H9 (cell line): ENCODE results near the gene CDHR5. TPM values are rescaled to one million over a fixed set of nuclear protein-coding genes. Genes with fewer than 3 reads are reported as not detected.

Experiments used
- DNase-seq: peaks from one replicate; pipeline ENCODE4 v3.0.0-alpha.2; 2017
- H2AFZ ChIP-seq: one replicate; pipeline ENCODE4 v1.6.1; 2013; ENCODE audit warnings: mild to moderate bottlenecking, low read length, control low read depth, moderate library complexity
- H2AK5ac ChIP-seq: 2 replicates; pipeline ENCODE4 v1.6.1; 2013; ENCODE audit warnings: low read length, control low read depth, mixed read lengths; ENCODE audit not compliant: insufficient read length
- H2BK120ac ChIP-seq: one replicate; pipeline ENCODE4 v1.6.1; 2013; ENCODE audit warnings: low read depth, mild to moderate bottlenecking, low read length, control low read depth, inconsistent platforms; ENCODE audit not compliant: poor library complexity, severe bottlenecking
- H2BK12ac ChIP-seq: 2 replicates; pipeline ENCODE4 v1.6.1; 2013; ENCODE audit warnings: low read length, control low read depth, mixed read lengths, low read depth; ENCODE audit not compliant: insufficient read length
- H2BK15ac ChIP-seq: 2 replicates; pipeline ENCODE4 v1.6.1; 2013; ENCODE audit warnings: low read depth, low read length, control low read depth
- H2BK20ac ChIP-seq: one replicate; pipeline ENCODE4 v1.6.1; 2013; ENCODE audit warnings: low read depth, mild to moderate bottlenecking, low read length, control low read depth, inconsistent platforms; ENCODE audit not compliant: poor library complexity, severe bottlenecking
- H2BK5ac ChIP-seq: 2 replicates; pipeline ENCODE4 v1.6.1; 2013; ENCODE audit warnings: low read length, control low read depth, mixed read lengths; ENCODE audit not compliant: insufficient read length
- H3K14ac ChIP-seq: 2 replicates; pipeline ENCODE4 v1.6.1; 2013; ENCODE audit warnings: low read length, control low read depth; ENCODE audit not compliant: insufficient read depth
- H3K18ac ChIP-seq: 2 replicates; pipeline ENCODE4 v1.6.1; 2013; ENCODE audit warnings: low read depth, mild to moderate bottlenecking, mixed read lengths, low read length, control low read depth; ENCODE audit not compliant: insufficient read length
- H3K23ac ChIP-seq: 2 replicates; pipeline ENCODE4 v1.6.1; 2013; ENCODE audit warnings: low read length, control low read depth, mixed read lengths, low read depth; ENCODE audit not compliant: insufficient read length
- H3K23me2 ChIP-seq: 2 replicates; pipeline ENCODE4 v1.6.1; 2013; ENCODE audit warnings: low read depth, mild to moderate bottlenecking, mixed read lengths, low read length, control low read depth; ENCODE audit not compliant: insufficient read length, poor library complexity, severe bottlenecking
- H3K27ac ChIP-seq: 2 replicates; pipeline ENCODE4 v1.5.1; 2013; ENCODE audit warnings: low read length, control low read depth, mixed read lengths, low read depth; ENCODE audit not compliant: insufficient read length
- H3K27me3 ChIP-seq: 2 replicates; pipeline ENCODE4 v1.6.1; 2013; ENCODE audit warnings: low read length, control low read depth, inconsistent platforms; ENCODE audit not compliant: insufficient read depth
- H3K4ac ChIP-seq: 2 replicates; pipeline ENCODE4 v1.6.1; 2013; ENCODE audit warnings: low read depth, mild to moderate bottlenecking, control low read depth, inconsistent platforms, low read length, moderate library complexity
- H3K4me1 ChIP-seq: 2 replicates; pipeline ENCODE4 v1.6.1; 2013; ENCODE audit warnings: low read length, control low read depth, inconsistent platforms; ENCODE audit not compliant: insufficient read depth
- H3K4me2 ChIP-seq: 2 replicates; pipeline ENCODE4 v1.6.1; 2013; ENCODE audit warnings: low read length, control low read depth, mixed read lengths; ENCODE audit not compliant: insufficient read length, insufficient read depth
- H3K56ac ChIP-seq: 2 replicates; pipeline ENCODE4 v1.6.1; 2013; ENCODE audit warnings: low read depth, mild to moderate bottlenecking, mixed read lengths, low read length, control low read depth; ENCODE audit not compliant: insufficient read length
- H3K79me1 ChIP-seq: 2 replicates; pipeline ENCODE4 v1.6.1; 2013; ENCODE audit warnings: low read depth, mild to moderate bottlenecking, moderate library complexity, low read length, control low read depth, inconsistent platforms; ENCODE audit not compliant: insufficient read depth, poor library complexity, severe bottlenecking
- H3K79me2 ChIP-seq: 2 replicates; pipeline ENCODE4 v1.6.1; 2013; ENCODE audit warnings: low read length, control low read depth, inconsistent platforms; ENCODE audit not compliant: insufficient read depth
- H3K9ac ChIP-seq: 2 replicates; pipeline ENCODE4 v1.6.1; 2013; ENCODE audit warnings: low read length, control low read depth, mixed read lengths; ENCODE audit not compliant: insufficient read length; ENCODE audit errors: extremely low read depth
- H3K9me3 ChIP-seq: one replicate; pipeline ENCODE4 v1.6.1; 2013; ENCODE audit warnings: low read depth, low read length, inconsistent platforms; ENCODE audit not compliant: control insufficient read depth
- H3T11ph ChIP-seq: one replicate; pipeline ENCODE4 v1.6.1; 2013; ENCODE audit warnings: mild to moderate bottlenecking, low read length, control low read depth, inconsistent platforms
- H4K20me1 ChIP-seq: one replicate; pipeline ENCODE4 v1.6.1; 2013; ENCODE audit not compliant: control insufficient read depth, insufficient read length, insufficient read depth
- H4K5ac ChIP-seq: 2 replicates; pipeline ENCODE4 v1.6.1; 2013; ENCODE audit warnings: low read depth, mild to moderate bottlenecking, mixed read lengths, low read length, control low read depth; ENCODE audit not compliant: insufficient read length
- H4K8ac ChIP-seq: replicated peaks from 2 replicates; pipeline ENCODE4 v1.6.1; 2013; ENCODE audit warnings: low read length, control low read depth, mixed read lengths, low read depth; ENCODE audit not compliant: insufficient read length
- H4K91ac ChIP-seq: 2 replicates; pipeline ENCODE4 v1.6.1; 2013; ENCODE audit warnings: low read depth, mild to moderate bottlenecking, moderate library complexity, mixed read lengths, low read length, control low read depth; ENCODE audit not compliant: insufficient read length
- H3K27ac Mint-ChIP-seq, 3 experiments: 2 replicates in 2 of 3; 3 replicates in 1 of 3; pipeline ENCODE4 v1.8.0; 2020 to 2021; ENCODE audit warnings: mixed read lengths in 3 of 3, mild to moderate bottlenecking in 1 of 3, moderate library complexity in 1 of 3
- H3K27me3 Mint-ChIP-seq: 2 replicates; pipeline ENCODE4 v1.8.0; 2021; ENCODE audit warnings: low read depth, mild to moderate bottlenecking, moderate library complexity, mixed read lengths
- H3K36me3 Mint-ChIP-seq, 3 experiments: 2 replicates in 2 of 3; 3 replicates in 1 of 3; pipeline ENCODE4 v1.8.0; 2020 to 2021; ENCODE audit warnings: low read depth in 3 of 3, mixed read lengths in 3 of 3; ENCODE audit not compliant: insufficient read depth in 1 of 3
- H3K4me1 Mint-ChIP-seq, 2 experiments: 2 replicates each; pipeline ENCODE4 v1.8.0; 2020; ENCODE audit warnings: mixed read lengths in 2 of 2
- H3K4me3 Mint-ChIP-seq, 2 experiments: 2 replicates in 1 of 2; 3 replicates in 1 of 2; pipeline ENCODE4 v1.8.0; 2020 to 2021; ENCODE audit warnings: mild to moderate bottlenecking in 2 of 2, mixed read lengths in 2 of 2, moderate library complexity in 1 of 2
- H3K9me3 Mint-ChIP-seq, 2 experiments: 2 replicates in 1 of 2; 3 replicates in 1 of 2; pipeline ENCODE4 v1.8.0; 2020; ENCODE audit warnings: mild to moderate bottlenecking in 2 of 2, mixed read lengths in 2 of 2, moderate library complexity in 1 of 2
- WGBS: extraction: QIAGEN DNeasy Blood & Tissue Kit; methylation state at CpG from one replicate; pipeline ENCODE4 v1.1.7; 2013; ENCODE audit warnings: missing lambda C conversion rate, low lambda C conversion rate, mixed read lengths; ENCODE audit not compliant: insufficient read length; ENCODE audit errors: extremely low coverage; 5-methylcytosine and 5-hydroxymethylcytosine counted together
- total RNA-seq: library from RNA; stranded (reverse); gene quantifications from 2 replicates; pipeline ENCODE4 v1.2.1, GENCODE V29; 2021
- TF ChIP-seq, protein P1 (sequence below): fragments of 200-600 bp; sonication (generic); conservative IDR thresholded peaks from 3 replicates; pipeline ENCODE4 v1.8.0; 2021; ENCODE audit warnings: antibody characterized with exemption, mild to moderate bottlenecking

CDHR5 gene
- total RNA-seq, 1 experiment from 2014 or later: not detected

- Mint-ChIP-seq H3K9me3 (no peaks in the 10 kb centered on the region), H3K4me3 (no peak overlapping the region), H3K36me3 (peaks cover 33 to 59% (median 47%) of the 10 kb centered on the region in 3 experiments), H3K27ac (peak overlapping the region in 1 of 3 experiments; percentile 15; a peak in 1 of 7 replicates), H3K4me1 (no peaks in the 10 kb centered on the region), H3K27me3 (no peaks in the 10 kb centered on the region)
- Histone ChIP-seq H3K56ac (no peak overlapping the region), H3K4me2 (no peak overlapping the region), H4K5ac (no peak overlapping the region), H4K20me1 (no peaks in the 10 kb centered on the region), H2BK20ac (no peak overlapping the region), H3K23ac (no peak overlapping the region), H3K9ac (no peak overlapping the region), H3K4me1 (no peaks in the 10 kb centered on the region), H4K8ac (no peak overlapping the region), H2BK15ac (no peak overlapping the region), H3K4ac (no peak overlapping the region), H4K91ac (no peak overlapping the region), H2AFZ (no peak overlapping the region), H3K27ac (no peak overlapping the region), H3T11ph (no peak overlapping the region), H2BK12ac (no peak overlapping the region), H3K23me2 (no peaks in the 10 kb centered on the region), H2BK5ac (no peak overlapping the region), H3K27me3 (no peaks in the 10 kb centered on the region), H3K79me2 (no peaks in the 10 kb centered on the region), H3K14ac (no peak overlapping the region), H3K9me3 (no peaks in the 10 kb centered on the region), H3K18ac (no peak overlapping the region), H2BK120ac (no peak overlapping the region), H3K79me1 (peaks cover 3% of the 10 kb centered on the region), H2AK5ac (no peak overlapping the region)
- TF ChIP-seq, protein P1, sequence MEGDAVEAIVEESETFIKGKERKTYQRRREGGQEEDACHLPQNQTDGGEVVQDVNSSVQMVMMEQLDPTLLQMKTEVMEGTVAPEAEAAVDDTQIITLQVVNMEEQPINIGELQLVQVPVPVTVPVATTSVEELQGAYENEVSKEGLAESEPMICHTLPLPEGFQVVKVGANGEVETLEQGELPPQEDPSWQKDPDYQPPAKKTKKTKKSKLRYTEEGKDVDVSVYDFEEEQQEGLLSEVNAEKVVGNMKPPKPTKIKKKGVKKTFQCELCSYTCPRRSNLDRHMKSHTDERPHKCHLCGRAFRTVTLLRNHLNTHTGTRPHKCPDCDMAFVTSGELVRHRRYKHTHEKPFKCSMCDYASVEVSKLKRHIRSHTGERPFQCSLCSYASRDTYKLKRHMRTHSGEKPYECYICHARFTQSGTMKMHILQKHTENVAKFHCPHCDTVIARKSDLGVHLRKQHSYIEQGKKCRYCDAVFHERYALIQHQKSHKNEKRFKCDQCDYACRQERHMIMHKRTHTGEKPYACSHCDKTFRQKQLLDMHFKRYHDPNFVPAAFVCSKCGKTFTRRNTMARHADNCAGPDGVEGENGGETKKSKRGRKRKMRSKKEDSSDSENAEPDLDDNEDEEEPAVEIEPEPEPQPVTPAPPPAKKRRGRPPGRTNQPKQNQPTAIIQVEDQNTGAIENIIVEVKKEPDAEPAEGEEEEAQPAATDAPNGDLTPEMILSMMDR: no peak
- no CpG with 5 or more reads among the region's 8 CpGs for WGBS
- DNase-seq: no peak
Measured at GRCh38 chr11:673866-674265, 49.1 kb upstream of the CDHR5 start.
